HG02981 (cell line): ENCODE results near the gene ALB.
"Not testable (repeated sequence)": the region's sequence is repeated elsewhere in the genome, so short reads cannot be mapped to it uniquely, and the experiment has no call there.

ENCODE experiments used
- ATAC-seq: cut with Tn5 transposase; IDR thresholded peaks from one replicate; pipeline ENCODE4 v1.9.1; 2021; ENCODE audit warnings: mild to moderate bottlenecking, moderate library complexity; ENCODE audit not compliant: unreplicated experiment

ALB gene

GRCh38 chr4:73404042-73404441 lies at the start of gene ALB:
Gene ALB, plus strand, starts transcription at chr4:73404287. Its CDS starts 41 bp downstream, at chr4:73404328.
- ATAC-seq: no peak

GRCh38 chr4:73357174-73357573 lies 46.9 kb upstream of the ALB start:
- not testable (repeated sequence) for ATAC-seq

GRCh38 chr4:73369506-73370199 lies 34.4 kb upstream of the ALB start:
- not testable (repeated sequence) for ATAC-seq

GRCh38 chr4:73375328-73375741 lies 28.8 kb upstream of the ALB start:
- ATAC-seq: no peak

GRCh38 chr4:73376251-73376650 lies 27.8 kb upstream of the ALB start:
- ATAC-seq: no peak

- ATAC-seq: no peak
These were observed 27.1 kb upstream of the ALB start for GRCh38 chr4:73376976-73377375.

- ATAC-seq: no peak
These were observed 25.2 kb upstream of the ALB start for GRCh38 chr4:73378887-73379286.

- ATAC-seq: no peak
These were observed 24.1 kb upstream of the ALB start for GRCh38 chr4:73379946-73380345.

- ATAC-seq: no peak
These were observed 22.9 kb upstream of the ALB start for GRCh38 chr4:73381214-73381613.

- ATAC-seq: no peak
These were observed 20.6 kb upstream of the ALB start for GRCh38 chr4:73383452-73383851.

- no peak for ATAC-seq
These were observed 16.5 kb upstream of the ALB start for GRCh38 chr4:73387552-73387951.

- no peak for ATAC-seq
These were observed 15.2 kb upstream of the ALB start for GRCh38 chr4:73388887-73389286.

GRCh38 chr4:73389663-73390062 lies 14.4 kb upstream of the ALB start:
- ATAC-seq: not testable (repeated sequence)

GRCh38 chr4:73391774-73392173 lies 12.3 kb upstream of the ALB start:
- no peak for ATAC-seq

GRCh38 chr4:73392936-73393335 lies 11.2 kb upstream of the ALB start:
- ATAC-seq: no peak

GRCh38 chr4:73396304-73396703 lies 7.8 kb upstream of the ALB start:
- ATAC-seq: no peak

GRCh38 chr4:73396993-73397972 lies 6.8 kb upstream of the ALB start:
- ATAC-seq: no peak

GRCh38 chr4:73401412-73401811 lies 2.7 kb upstream of the ALB start:
- ATAC-seq: no peak

- ATAC-seq: no peak
These were observed 370 bp downstream of the ALB start for GRCh38 chr4:73404457-73404856.

- no peak for ATAC-seq
These were observed 1.1 kb downstream of the ALB start for GRCh38 chr4:73405138-73405537.

GRCh38 chr4:73406548-73406875 lies 2.4 kb downstream of the ALB start:
- no peak for ATAC-seq

- no peak for ATAC-seq
These were observed 3.2 kb downstream of the ALB start for GRCh38 chr4:73407227-73407673.
